ENCODE data around the gene DCAF5. TPM values are rescaled to one million over a fixed set of nuclear protein-coding genes. Genes with fewer than 3 reads are reported as not detected.
A peak's percentile ranks its signal among the peaks of the same experiment; 100 is the strongest.
"Not testable (repeated sequence)": the region's sequence is repeated elsewhere in the genome, so short reads cannot be mapped to it uniquely, and the experiment has no call there.

The DCAF5 gene
- total RNA-seq, result 10 to 100 TPM; 25.1 to 33.6 (median 28.0) TPM

DNA sequence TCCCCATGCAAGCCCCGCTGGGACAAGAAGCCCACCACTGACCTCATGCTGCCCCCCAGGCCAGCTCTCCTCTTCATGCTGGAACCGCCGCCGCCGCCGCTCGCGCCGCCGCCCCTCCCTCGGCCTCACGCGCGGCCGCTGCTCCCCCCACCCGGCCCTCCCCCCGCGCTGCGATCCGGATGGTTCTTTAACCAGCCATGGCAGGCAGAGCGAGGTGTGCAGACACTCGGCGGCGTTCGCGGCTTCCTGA lies at the start of gene DCAF5:
DCAF5 (minus strand) TSS at position 218 of the 250 bp plus-strand sequence; CDS start at position 77, 141 bp downstream.
- H3K27me3 Mint-ChIP-seq (ENCODE audit: low read depth), result no peaks in the 10 kb centered on the region
- peaks cover 38% of the 10 kb centered on the region for H3K4me1 Mint-ChIP-seq (ENCODE audit: low read depth)
- peak in 1 of 2 donors; percentile 92 for ATAC-seq
- no peaks in the 10 kb centered on the region for H3K9me3 Mint-ChIP-seq
- peaks cover 13% of the 10 kb centered on the region for H3K36me3 Mint-ChIP-seq (ENCODE audit: insufficient read depth)
- H3K4me3 Mint-ChIP-seq, result peak within 1 kb of the TSS; percentile 91
- peak; percentile 88 for DNase-seq

GRCh38 chr14:69199786-69200185 lies 46.9 kb upstream of the DCAF5 start:
- no peaks in the 10 kb centered on the region for H3K27me3 Mint-ChIP-seq (ENCODE audit: low read depth)
- H3K9me3 Mint-ChIP-seq, result no peaks in the 10 kb centered on the region
- no peaks in the 10 kb centered on the region for H3K4me1 Mint-ChIP-seq (ENCODE audit: low read depth)
- peaks cover 2% of the 10 kb centered on the region for H3K36me3 Mint-ChIP-seq (ENCODE audit: insufficient read depth)
- no peak overlapping the region for H3K4me3 Mint-ChIP-seq
- no peak for ATAC-seq
- DNase-seq, result no peak

DNA sequence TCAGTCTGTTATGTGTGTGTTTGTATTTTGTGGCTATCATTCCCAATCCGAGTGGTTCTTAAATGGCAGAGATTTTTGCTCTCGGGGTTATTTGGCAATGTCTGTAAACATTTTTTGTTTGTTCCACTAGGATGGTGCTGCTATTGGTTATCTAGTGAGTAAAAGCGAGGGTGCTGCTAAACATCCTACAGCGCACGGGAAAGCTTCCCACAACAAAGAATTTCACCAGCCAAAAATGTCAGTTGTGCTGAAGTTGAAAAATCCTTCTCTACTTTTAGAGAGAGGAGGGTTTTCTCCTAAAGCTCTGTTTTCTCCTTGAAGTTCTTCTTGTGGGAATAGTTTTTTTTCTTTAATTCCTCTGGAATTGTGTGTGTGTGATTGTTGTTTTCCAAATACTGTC lies 40.8 kb upstream of the DCAF5 start:
- H3K9me3 Mint-ChIP-seq, result no peaks in the 10 kb centered on the region
- H3K36me3 Mint-ChIP-seq (ENCODE audit: insufficient read depth), result peaks cover 2% of the 10 kb centered on the region
- no peak for ATAC-seq
- DNase-seq, result no peak
- peak overlapping the region; percentile 36 for H3K4me3 Mint-ChIP-seq
- peaks cover 17% of the 10 kb centered on the region for H3K4me1 Mint-ChIP-seq (ENCODE audit: low read depth)
- H3K27me3 Mint-ChIP-seq (ENCODE audit: low read depth), result no peaks in the 10 kb centered on the region

DNA sequence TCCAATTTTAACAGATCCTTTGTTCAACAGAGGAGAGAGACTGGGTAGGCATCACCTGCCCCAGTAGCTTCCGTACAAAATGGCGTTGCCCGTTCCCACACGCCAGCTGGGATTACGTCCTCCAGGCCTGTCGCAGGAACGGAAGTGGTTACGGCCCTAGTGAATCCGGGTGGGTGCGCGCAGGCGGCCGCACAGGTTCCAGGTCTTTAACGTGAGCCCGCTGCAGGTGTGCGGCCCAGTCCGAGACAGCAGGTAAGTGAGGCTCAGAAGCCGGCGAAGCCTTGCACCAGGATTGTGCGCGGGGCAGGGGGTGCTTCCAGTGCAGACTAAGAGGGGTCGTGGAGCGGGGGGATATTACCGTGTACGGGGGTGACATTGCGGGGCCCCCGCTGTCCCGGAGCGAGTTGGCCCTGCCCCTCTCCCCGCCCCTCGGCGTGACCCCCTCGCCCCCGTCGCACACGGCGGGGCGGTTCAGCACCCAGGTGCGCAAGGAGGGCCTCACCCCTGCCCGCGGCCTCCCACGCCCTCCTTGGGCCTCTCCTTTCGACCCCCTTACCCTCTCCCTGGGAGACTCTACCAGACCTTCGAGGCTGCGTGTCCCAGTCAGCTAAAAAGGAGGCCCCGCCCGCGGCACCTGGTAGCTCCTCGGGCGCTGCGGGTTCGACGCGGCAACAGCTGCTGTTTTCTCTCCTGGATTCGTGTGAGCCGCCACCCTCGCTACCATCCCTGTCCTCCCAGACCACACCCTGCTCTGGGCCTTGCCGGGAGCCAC lies 38.6 kb upstream of the DCAF5 start, which contains the start of gene EXD2:
EXD2 (plus strand) TSS at position 159 of the 772 bp plus-strand sequence. CDS start 17,973 bp downstream, outside the sequence.
- Mint-ChIP-seq H3K27me3 (ENCODE audit: low read depth) (peaks cover 2% of the 10 kb centered on the region), H3K9me3 (no peaks in the 10 kb centered on the region), H3K4me1 (ENCODE audit: low read depth) (peaks cover 17% of the 10 kb centered on the region), H3K4me3 (peak within 1 kb of the TSS; percentile 91), H3K36me3 (ENCODE audit: insufficient read depth) (peaks cover 2% of the 10 kb centered on the region)
- DNase-seq, result peak; percentile 62
- peak; percentile 86 to 89 for ATAC-seq

DNA sequence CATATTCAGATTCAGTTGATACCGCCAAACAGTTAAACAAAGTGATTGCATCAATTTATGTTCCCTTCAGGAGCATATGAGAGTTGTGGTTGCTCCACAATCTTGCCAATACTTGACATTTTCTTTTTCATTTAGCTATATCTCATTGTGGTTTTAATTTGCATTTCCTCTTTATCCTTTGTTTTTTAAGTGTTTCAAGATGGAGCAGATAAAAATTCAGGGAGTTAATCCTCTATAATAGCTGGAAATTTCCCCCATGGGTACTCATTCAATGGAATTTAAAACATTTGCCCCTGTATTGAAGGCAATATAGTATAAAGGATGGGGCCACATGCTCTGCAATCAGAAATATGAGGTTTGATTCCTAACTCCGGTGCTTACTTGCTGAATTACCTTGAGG lies 37.3 kb upstream of the DCAF5 start:
- Mint-ChIP-seq H3K4me1 (ENCODE audit: low read depth) (peaks cover 17% of the 10 kb centered on the region), H3K4me3 (no peak overlapping the region), H3K27me3 (ENCODE audit: low read depth) (peaks cover 4% of the 10 kb centered on the region), H3K36me3 (ENCODE audit: insufficient read depth) (no peaks in the 10 kb centered on the region), H3K9me3 (no peaks in the 10 kb centered on the region)
- DNase-seq, result no peak
- no peak for ATAC-seq

- Mint-ChIP-seq H3K4me1 (ENCODE audit: low read depth) (no peaks in the 10 kb centered on the region), H3K9me3 (no peaks in the 10 kb centered on the region), H3K27me3 (ENCODE audit: low read depth) (peaks cover 6% of the 10 kb centered on the region), H3K4me3 (no peak overlapping the region), H3K36me3 (ENCODE audit: insufficient read depth) (no peaks in the 10 kb centered on the region)
- ATAC-seq (no peak), DNase-seq (no peak)
Observed at GRCh38 chr14:69183735-69184134, 30.8 kb upstream of the DCAF5 start.

GRCh38 chr14:69182580-69182979 lies 29.7 kb upstream of the DCAF5 start:
- not testable (repeated sequence) for H3K4me3 Mint-ChIP-seq; H3K27me3 Mint-ChIP-seq (ENCODE audit: low read depth); DNase-seq; H3K36me3 Mint-ChIP-seq (ENCODE audit: insufficient read depth); ATAC-seq; H3K9me3 Mint-ChIP-seq; H3K4me1 Mint-ChIP-seq (ENCODE audit: low read depth)

- DNase-seq, result no peak
- Mint-ChIP-seq H3K4me1 (ENCODE audit: low read depth) (no peaks in the 10 kb centered on the region), H3K4me3 (no peak overlapping the region), H3K9me3 (no peaks in the 10 kb centered on the region), H3K36me3 (ENCODE audit: insufficient read depth) (no peaks in the 10 kb centered on the region), H3K27me3 (ENCODE audit: low read depth) (peaks cover 4% of the 10 kb centered on the region)
- ATAC-seq, result no peak
Observed at GRCh38 chr14:69181491-69181890, 28.6 kb upstream of the DCAF5 start.

GRCh38 chr14:69175130-69175529 lies 22.2 kb upstream of the DCAF5 start:
- Mint-ChIP-seq H3K4me1 (ENCODE audit: low read depth) (no peaks in the 10 kb centered on the region), H3K36me3 (ENCODE audit: insufficient read depth) (no peaks in the 10 kb centered on the region), H3K27me3 (ENCODE audit: low read depth) (no peaks in the 10 kb centered on the region)

DNA sequence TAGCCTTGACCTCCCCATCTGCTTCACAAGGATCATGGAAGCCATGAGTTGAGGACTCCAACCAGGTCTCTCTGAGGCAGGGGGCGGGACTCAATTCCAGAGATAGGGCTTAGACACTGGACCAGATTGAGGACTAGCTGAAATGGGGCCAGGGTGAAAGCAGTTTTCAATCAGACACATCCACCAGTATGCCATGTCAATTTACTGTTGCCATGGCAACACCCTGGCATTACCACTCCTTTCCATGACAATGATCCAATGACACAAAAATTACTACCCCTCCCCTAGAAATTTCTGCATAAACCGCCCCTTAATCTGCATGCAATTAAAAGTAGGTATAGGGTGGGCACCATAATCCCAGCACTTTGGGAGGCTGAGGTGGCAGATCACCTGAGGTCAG lies 18.6 kb upstream of the DCAF5 start:
- Mint-ChIP-seq H3K4me3 (no peak overlapping the region), H3K36me3 (ENCODE audit: insufficient read depth) (no peaks in the 10 kb centered on the region), H3K27me3 (ENCODE audit: low read depth) (no peaks in the 10 kb centered on the region), H3K4me1 (ENCODE audit: low read depth) (no peaks in the 10 kb centered on the region), H3K9me3 (no peaks in the 10 kb centered on the region)
- no peak for ATAC-seq
- no peak for DNase-seq

More at GRCh38 chr14:69175130-69175529, 22.2 kb upstream of the DCAF5 start:
- DNase-seq (no peak), ATAC-seq (no peak)
- no peaks in the 10 kb centered on the region for H3K9me3 Mint-ChIP-seq
- no peak overlapping the region for H3K4me3 Mint-ChIP-seq

GRCh38 chr14:69170839-69171238 lies 17.9 kb upstream of the DCAF5 start:
- ATAC-seq, result no peak
- H3K27me3 Mint-ChIP-seq (ENCODE audit: low read depth), result no peaks in the 10 kb centered on the region
- no peaks in the 10 kb centered on the region for H3K36me3 Mint-ChIP-seq (ENCODE audit: insufficient read depth)

GRCh38 chr14:69165787-69166186 lies 12.9 kb upstream of the DCAF5 start:
- DNase-seq; ATAC-seq; H3K4me3 Mint-ChIP-seq; H3K4me1 Mint-ChIP-seq (ENCODE audit: low read depth); H3K36me3 Mint-ChIP-seq (ENCODE audit: insufficient read depth): not testable (repeated sequence)
- Mint-ChIP-seq H3K9me3 (peaks cover 20% of the 10 kb centered on the region), H3K27me3 (ENCODE audit: low read depth) (peaks cover 17% of the 10 kb centered on the region)

More at GRCh38 chr14:69170839-69171238, 17.9 kb upstream of the DCAF5 start:
- Mint-ChIP-seq H3K4me1 (ENCODE audit: low read depth) (no peaks in the 10 kb centered on the region), H3K9me3 (no peaks in the 10 kb centered on the region), H3K4me3 (no peak overlapping the region)
- DNase-seq, result no peak

DNA sequence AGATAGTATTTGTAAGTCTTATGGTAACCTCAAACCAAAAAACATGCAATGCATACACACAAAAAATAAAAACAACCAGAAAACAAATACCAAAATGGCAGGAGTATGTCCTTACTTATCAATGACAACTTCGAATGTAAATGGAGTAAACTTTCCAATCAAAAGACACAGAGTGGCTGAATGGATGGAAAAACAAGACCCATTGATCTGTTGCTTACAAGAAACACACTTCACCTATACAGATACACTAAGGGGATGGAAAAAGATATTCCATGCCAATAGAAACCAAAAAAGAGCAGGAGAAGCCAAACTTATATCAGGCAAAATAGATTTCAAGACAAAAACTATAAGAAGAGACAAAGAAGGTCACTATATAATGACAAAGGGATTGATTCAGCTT lies 8.7 kb upstream of the DCAF5 start:
- Mint-ChIP-seq H3K36me3 (ENCODE audit: insufficient read depth) (peaks cover 2% of the 10 kb centered on the region), H3K9me3 (peaks cover 20% of the 10 kb centered on the region), H3K27me3 (ENCODE audit: low read depth) (peaks cover 26% of the 10 kb centered on the region), H3K4me3 (no peak overlapping the region), H3K4me1 (ENCODE audit: low read depth) (no peaks in the 10 kb centered on the region)
- ATAC-seq (no peak), DNase-seq (no peak)

GRCh38 chr14:69156224-69156623 lies 3.3 kb upstream of the DCAF5 start:
- Mint-ChIP-seq H3K27me3 (ENCODE audit: low read depth) (peaks cover 12% of the 10 kb centered on the region), H3K36me3 (ENCODE audit: insufficient read depth) (no peaks in the 10 kb centered on the region), H3K4me3 (no peak overlapping the region), H3K4me1 (ENCODE audit: low read depth) (peaks cover 5% of the 10 kb centered on the region), H3K9me3 (peaks cover 3% of the 10 kb centered on the region)
- no peak for ATAC-seq
- no peak for DNase-seq

DNA sequence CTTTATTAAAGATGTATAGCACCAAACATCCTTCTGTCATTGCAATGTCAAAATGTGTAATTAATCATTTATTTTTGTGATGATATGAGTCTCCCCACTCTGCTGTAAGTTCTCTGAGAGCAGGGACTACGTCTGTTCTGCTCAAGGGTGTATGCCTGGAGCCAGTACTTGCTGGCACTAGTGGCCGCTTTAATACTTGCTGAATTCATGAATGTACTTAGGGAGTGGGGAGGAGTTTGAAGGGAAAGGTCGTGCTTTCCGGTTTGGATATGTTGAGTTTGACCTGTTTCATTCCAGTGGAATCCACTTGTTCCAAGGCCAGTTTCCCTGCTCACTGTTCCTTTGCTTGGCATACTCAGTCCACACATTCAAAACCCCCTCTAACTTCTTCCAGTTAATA lies 1.9 kb upstream of the DCAF5 start:
- Mint-ChIP-seq H3K4me3 (no peak overlapping the region), H3K36me3 (ENCODE audit: insufficient read depth) (peaks cover 5% of the 10 kb centered on the region), H3K9me3 (no peaks in the 10 kb centered on the region), H3K4me1 (ENCODE audit: low read depth) (peaks cover 19% of the 10 kb centered on the region), H3K27me3 (ENCODE audit: low read depth) (no peaks in the 10 kb centered on the region)
- ATAC-seq (no peak), DNase-seq (no peak)
